SK-N-SH (cell line): ENCODE data around the gene SLIT1. TPM values are rescaled to one million over a fixed set of nuclear protein-coding genes. Genes with fewer than 3 reads are reported as not detected.

Experiments
- CTCF ChIA-PET: fragments of 300-600, 350-600 bp; formaldehyde crosslinking; extraction: SDS; loops from one replicate; lab custom pipeline; 2021; lab: Yijun Ruan, JAX
- POLR2A ChIA-PET: fragments of 350-600 bp; sonication (Branson Sonifier 250); formaldehyde crosslinking; extraction: SDS; loops from one replicate; lab custom pipeline; 2020; ENCODE audit warnings: antibody characterized with exemption, inconsistent platforms; lab: Yijun Ruan, JAX
- DNase-seq: peaks from one replicate; pipeline ENCODE4 v3.0.0; 2012
- H2AFZ ChIP-seq: fragments of 200-600 bp; sonication (generic); 2 replicates; pipeline ENCODE4 v1.8.1; 2016; ENCODE audit warnings: antibody characterized with exemption, mild to moderate bottlenecking, low read depth
- H3F3A ChIP-seq: fragments of 200-600 bp; sonication (generic); replicated peaks from 2 replicates; pipeline ENCODE3; 2016; ENCODE audit warnings: antibody characterized with exemption, mild to moderate bottlenecking; ENCODE audit not compliant: insufficient read depth
- H3K27ac ChIP-seq, 2 experiments: fragments of 200-500 bp in 1 of 2; fragments of 200-600 bp in 1 of 2; sonication (Bioruptor generic) in 1 of 2; sonication (generic), shearing (Covaris generic) in 1 of 2; 2 replicates each; pipeline versions ENCODE4 v1.5.1 to v1.6.1; 2014 to 2016; ENCODE audit warnings: low read depth in 2 of 2, inconsistent platforms in 1 of 2, low read length in 1 of 2, mild to moderate bottlenecking in 1 of 2, mixed read lengths in 1 of 2
- H3K27me3 ChIP-seq: fragments of 200-600 bp; sonication (generic), shearing (Covaris generic); 2 replicates; pipeline ENCODE4 v1.6.1; 2016; ENCODE audit warnings: mixed run types; ENCODE audit not compliant: insufficient read depth
- H3K36me3 ChIP-seq, 2 experiments: fragments of 200-500 bp in 1 of 2; fragments of 200-600 bp in 1 of 2; sonication (Bioruptor generic) in 1 of 2; sonication (generic) in 1 of 2; replicated peaks in 1 of 2; 2 replicates each; pipeline versions ENCODE3 to v1.5.1; 2014 to 2016; ENCODE audit warnings: low read length in 1 of 2, mild to moderate bottlenecking in 1 of 2; ENCODE audit not compliant: insufficient read depth in 2 of 2, control insufficient read depth in 1 of 2
- H3K4me1 ChIP-seq, 2 experiments: fragments of 200-500 bp in 1 of 2; fragments of 200-600 bp in 1 of 2; sonication (Bioruptor generic) in 1 of 2; sonication (generic), shearing (Covaris generic) in 1 of 2; 2 replicates each; pipeline versions ENCODE4 v1.5.1 to v1.6.1; 2014 to 2016; ENCODE audit warnings: low read depth in 1 of 2, low read length in 1 of 2, mixed run types in 1 of 2; ENCODE audit not compliant: insufficient read depth in 2 of 2, control insufficient read depth in 1 of 2
- H3K4me2 ChIP-seq: fragments of 200-600 bp; sonication (generic), shearing (Covaris generic); 2 replicates; pipeline ENCODE4 v1.6.1; 2017; ENCODE audit warnings: mixed run types
- H3K4me3 ChIP-seq, 2 experiments: fragments of 200-500 bp in 1 of 2; fragments of 200-600 bp in 1 of 2; sonication (Bioruptor generic) in 1 of 2; sonication (generic), shearing (Covaris generic) in 1 of 2; 2 replicates each; pipeline versions ENCODE4 v1.5.1 to v1.8.1; 2014 to 2016; ENCODE audit warnings: low read depth in 2 of 2, inconsistent platforms in 1 of 2, low read length in 1 of 2, mild to moderate bottlenecking in 1 of 2, mixed read lengths in 1 of 2, moderate library complexity in 1 of 2
- H3K79me2 ChIP-seq: fragments of 200-600 bp; sonication (generic); 2 replicates; pipeline ENCODE4 v1.8.1; 2017; ENCODE audit warnings: mild to moderate bottlenecking; ENCODE audit not compliant: insufficient read depth
- H3K9ac ChIP-seq: fragments of 200-600 bp; sonication (generic); 2 replicates; pipeline ENCODE4 v1.6.1; 2017; ENCODE audit warnings: mixed run types
- H3K9me2 ChIP-seq: fragments of 200-600 bp; sonication (generic); 2 replicates; pipeline ENCODE4 v1.6.1; 2017; ENCODE audit warnings: mixed run types
- H3K9me3 ChIP-seq: fragments of 200-600 bp; sonication (generic); 2 replicates; pipeline ENCODE4 v1.6.1; 2017; ENCODE audit warnings: mixed run types, mild to moderate bottlenecking, moderate library complexity
- H4K20me1 ChIP-seq: fragments of 200-600 bp; sonication (generic); 2 replicates; pipeline ENCODE4 v1.6.1; 2017; ENCODE audit warnings: mild to moderate bottlenecking, mixed run types; ENCODE audit not compliant: insufficient read depth
- ELF1 ChIP-seq: IDR thresholded peaks from 2 replicates; pipeline ENCODE4 v1.4.0; 2012
- FOSL2 ChIP-seq: IDR thresholded peaks from 2 replicates; pipeline ENCODE4 v1.4.0; 2012; ENCODE audit warnings: low read depth, mild to moderate bottlenecking, moderate library complexity, borderline replicate concordance
- FOXJ3 ChIP-seq: sonication (generic); formaldehyde crosslinking; IDR thresholded peaks from 2 replicates; pipeline ENCODE4 v1.5.1; 2020; ENCODE audit warnings: mild to moderate bottlenecking, missing genetic modification reagents
- FOXM1 ChIP-seq: IDR thresholded peaks from 2 replicates; pipeline ENCODE4 v1.4.0; 2012; ENCODE audit warnings: low read depth, mild to moderate bottlenecking
- GABPA ChIP-seq: IDR thresholded peaks from 2 replicates; pipeline ENCODE4 v1.4.0; 2012; ENCODE audit warnings: low read depth, mild to moderate bottlenecking
- GATA2 ChIP-seq: sonication (generic); formaldehyde crosslinking; IDR thresholded peaks from 2 replicates; pipeline ENCODE4 v1.5.0; 2020; ENCODE audit warnings: mild to moderate bottlenecking, missing genetic modification reagents
- JUND ChIP-seq: IDR thresholded peaks from 2 replicates; pipeline ENCODE4 v1.4.0; 2012
- MEF2A ChIP-seq: IDR thresholded peaks from 2 replicates; pipeline ENCODE4 v1.4.0; 2012; ENCODE audit warnings: low read depth, borderline replicate concordance
- NFIC ChIP-seq: IDR thresholded peaks from 2 replicates; pipeline ENCODE4 v1.4.0; 2012; ENCODE audit warnings: borderline replicate concordance
- RCOR1 ChIP-seq: fragments of 150-350 bp; IDR thresholded peaks from 2 replicates; pipeline ENCODE4 v1.6.1; 2017; ENCODE audit warnings: antibody characterized with exemption, low read length
- RFX5 ChIP-seq: IDR thresholded peaks from 2 replicates; pipeline ENCODE4 v1.6.1; 2012; ENCODE audit warnings: mild to moderate bottlenecking, improper control_type of control experiment, low read length
- SIN3A ChIP-seq: IDR thresholded peaks from 2 replicates; pipeline ENCODE4 v1.6.1; 2012; ENCODE audit warnings: low read depth, mild to moderate bottlenecking, low read length, moderate library complexity, borderline replicate concordance
- TAF1 ChIP-seq: IDR thresholded peaks from 2 replicates; pipeline ENCODE4 v1.6.1; 2012; ENCODE audit warnings: low read depth, mild to moderate bottlenecking, low read length, moderate library complexity, borderline replicate concordance
- TCF12 ChIP-seq: IDR thresholded peaks from 2 replicates; pipeline ENCODE4 v1.4.0; 2012
- TEAD4 ChIP-seq: IDR thresholded peaks from 2 replicates; pipeline ENCODE4 v1.4.0; 2012; ENCODE audit warnings: mild to moderate bottlenecking, borderline replicate concordance; ENCODE audit not compliant: insufficient read depth
- YY1 ChIP-seq: IDR thresholded peaks from 2 replicates; pipeline ENCODE4 v1.4.0; 2012; ENCODE audit warnings: low read depth, mild to moderate bottlenecking
- WGBS: methylation state at CpG from one replicate; pipeline ENCODE4 v1.1.6; 2017; ENCODE audit warnings: low lambda C conversion rate; 5-methylcytosine and 5-hydroxymethylcytosine counted together
- polyA plus RNA-seq, 3 experiments: library from polyadenylated mRNA; depleted of rRNA; stranded (reverse); fragments of >200 nt; gene quantifications; 2 replicates each; pipeline ENCODE4 v1.2.3, GENCODE V29; 2012
- TF ChIP-seq, protein P1 (sequence below): IDR thresholded peaks from 2 replicates; pipeline ENCODE4; 2012
- TF ChIP-seq, protein P2 (sequence below): IDR thresholded peaks from 2 replicates; pipeline ENCODE4 v1.4.0; 2012; ENCODE audit warnings: low read depth, borderline replicate concordance
- TF ChIP-seq, protein P3 (sequence below): IDR thresholded peaks from 2 replicates; pipeline ENCODE4 v1.4.0; 2012; ENCODE audit warnings: low read depth, borderline replicate concordance

SLIT1 gene
- polyA plus RNA-seq, 1 of the 3 experiments (the other 2 are of a cell fraction): 0.05 TPM

DNA sequence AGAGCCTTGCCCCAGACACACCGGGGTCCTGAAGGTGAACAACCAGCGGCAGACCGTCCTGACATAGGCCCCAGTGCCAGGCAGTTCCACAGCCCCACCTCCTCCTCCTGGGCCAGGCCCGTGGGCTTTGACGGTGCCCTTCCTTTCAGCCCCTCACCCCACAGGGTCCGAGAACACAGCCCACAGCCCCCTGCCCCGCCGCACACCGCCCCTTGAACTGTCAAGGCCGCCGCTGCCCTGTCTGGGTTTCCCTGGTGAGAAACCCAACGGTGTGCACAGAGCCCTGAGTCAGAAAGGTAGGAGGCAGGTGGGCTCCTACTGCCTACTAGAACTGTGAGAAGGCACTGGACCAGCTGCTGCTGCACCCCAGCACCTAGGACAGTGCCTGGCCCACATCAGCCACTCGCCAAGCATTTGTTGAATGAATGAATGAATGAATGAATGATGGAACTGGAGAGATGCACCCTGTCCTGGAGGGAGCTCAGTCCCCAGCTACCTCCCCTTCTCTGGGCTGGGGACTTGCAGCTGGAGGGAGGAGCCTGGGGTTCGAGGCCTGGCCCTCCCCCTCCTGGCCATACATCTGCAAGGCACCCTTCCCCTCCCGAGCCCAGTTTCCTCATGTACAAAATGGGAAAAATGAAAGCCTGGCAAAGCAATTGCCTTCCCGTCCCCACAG is 117.9 kb downstream of the SLIT1 start (continued):
- TF ChIP-seq FOSL2 (no peak), FOXJ3 (CRISPR knock-in tag) (no peak), SIN3A (no peak), GABPA (no peak), TCF12 (no peak), FOXM1 (no peak), NFIC (no peak)

DNA sequence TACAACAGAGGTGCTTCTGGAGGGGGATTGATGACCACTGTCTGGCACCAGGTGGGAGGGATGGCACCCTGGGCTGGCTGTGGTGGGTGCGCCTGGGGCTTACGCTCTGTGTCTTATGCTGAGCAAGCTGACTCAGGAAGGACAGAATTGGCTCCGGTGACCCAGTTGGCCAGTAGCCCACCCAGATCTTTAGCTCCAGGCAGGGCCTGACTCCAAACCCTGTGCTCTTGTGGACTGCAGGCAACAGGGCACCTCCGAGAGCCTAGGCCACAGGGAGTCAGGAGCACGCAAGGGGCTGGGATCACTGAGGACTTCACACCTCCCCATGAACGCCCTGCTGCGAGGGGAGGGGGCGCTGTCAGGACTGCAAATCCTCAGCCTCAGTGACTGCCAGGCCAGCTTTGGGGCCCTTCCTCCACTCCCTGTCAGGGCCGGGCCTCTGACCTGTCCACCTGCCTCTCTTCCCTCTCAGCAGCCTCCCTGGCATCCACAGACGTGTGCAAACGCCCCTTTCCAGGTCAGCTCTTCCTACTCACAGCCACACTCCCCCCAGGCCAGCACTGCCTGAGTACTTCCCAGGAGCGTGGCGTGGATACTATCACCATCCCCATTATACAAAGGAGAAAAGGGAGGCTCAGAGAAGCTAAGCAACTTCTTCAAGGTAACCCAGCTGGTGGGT is 118.7 kb downstream of the SLIT1 start:
- Histone ChIP-seq H3K27ac (no peak overlapping the region), H3K9me2 (no peaks in the 10 kb centered on the region), H3K4me3 (no peak overlapping the region), H3K4me2 (no peak overlapping the region), H3K4me1 (no peaks in the 10 kb centered on the region; a peak in 1 of 4 replicates), H3K9me3 (no peaks in the 10 kb centered on the region), H4K20me1 (no peaks in the 10 kb centered on the region), H3K27me3 (peaks cover 2% of the 10 kb centered on the region; the same call in 1 of the 2 replicates), H2AFZ (no peak overlapping the region), H3K79me2 (no peaks in the 10 kb centered on the region), H3F3A (no peaks in the 10 kb centered on the region), H3K36me3 (no peaks in the 10 kb centered on the region), H3K9ac (no peak overlapping the region)
- no peak for DNase-seq
- WGBS: 25% methylated on average over 4 of the region's 13 CpGs
- ChIA-PET POLR2A (no interaction called here), CTCF (interaction anchor here (0.9 to 21.7 kb wide), 10 partner anchors 10 to 426 kb away, joined by 3 to 894 read pairs (median 4); no protein-coding TSS in a partner anchor)
- no peak for TF ChIP-seq GABPA
- no peak for TF ChIP-seq MEF2A
- TF ChIP-seq TAF1: no peak
- no peak for TF ChIP-seq RCOR1
- no peak for TF ChIP-seq ELF1
- no peak for TF ChIP-seq SIN3A
- no peak for TF ChIP-seq TEAD4
- TF ChIP-seq FOXM1: no peak
- TF ChIP-seq, protein P1, sequence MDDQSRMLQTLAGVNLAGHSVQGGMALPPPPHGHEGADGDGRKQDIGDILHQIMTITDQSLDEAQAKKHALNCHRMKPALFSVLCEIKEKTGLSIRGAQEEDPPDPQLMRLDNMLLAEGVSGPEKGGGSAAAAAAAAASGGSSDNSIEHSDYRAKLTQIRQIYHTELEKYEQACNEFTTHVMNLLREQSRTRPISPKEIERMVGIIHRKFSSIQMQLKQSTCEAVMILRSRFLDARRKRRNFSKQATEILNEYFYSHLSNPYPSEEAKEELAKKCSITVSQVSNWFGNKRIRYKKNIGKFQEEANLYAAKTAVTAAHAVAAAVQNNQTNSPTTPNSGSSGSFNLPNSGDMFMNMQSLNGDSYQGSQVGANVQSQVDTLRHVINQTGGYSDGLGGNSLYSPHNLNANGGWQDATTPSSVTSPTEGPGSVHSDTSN: no peak
- TF ChIP-seq JUND: no peak
- no peak for TF ChIP-seq YY1
- no peak for TF ChIP-seq RFX5
- TF ChIP-seq, protein P2, sequence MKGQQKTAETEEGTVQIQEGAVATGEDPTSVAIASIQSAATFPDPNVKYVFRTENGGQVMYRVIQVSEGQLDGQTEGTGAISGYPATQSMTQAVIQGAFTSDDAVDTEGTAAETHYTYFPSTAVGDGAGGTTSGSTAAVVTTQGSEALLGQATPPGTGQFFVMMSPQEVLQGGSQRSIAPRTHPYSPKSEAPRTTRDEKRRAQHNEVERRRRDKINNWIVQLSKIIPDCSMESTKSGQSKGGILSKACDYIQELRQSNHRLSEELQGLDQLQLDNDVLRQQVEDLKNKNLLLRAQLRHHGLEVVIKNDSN: no peak
- TF ChIP-seq, protein P3, sequence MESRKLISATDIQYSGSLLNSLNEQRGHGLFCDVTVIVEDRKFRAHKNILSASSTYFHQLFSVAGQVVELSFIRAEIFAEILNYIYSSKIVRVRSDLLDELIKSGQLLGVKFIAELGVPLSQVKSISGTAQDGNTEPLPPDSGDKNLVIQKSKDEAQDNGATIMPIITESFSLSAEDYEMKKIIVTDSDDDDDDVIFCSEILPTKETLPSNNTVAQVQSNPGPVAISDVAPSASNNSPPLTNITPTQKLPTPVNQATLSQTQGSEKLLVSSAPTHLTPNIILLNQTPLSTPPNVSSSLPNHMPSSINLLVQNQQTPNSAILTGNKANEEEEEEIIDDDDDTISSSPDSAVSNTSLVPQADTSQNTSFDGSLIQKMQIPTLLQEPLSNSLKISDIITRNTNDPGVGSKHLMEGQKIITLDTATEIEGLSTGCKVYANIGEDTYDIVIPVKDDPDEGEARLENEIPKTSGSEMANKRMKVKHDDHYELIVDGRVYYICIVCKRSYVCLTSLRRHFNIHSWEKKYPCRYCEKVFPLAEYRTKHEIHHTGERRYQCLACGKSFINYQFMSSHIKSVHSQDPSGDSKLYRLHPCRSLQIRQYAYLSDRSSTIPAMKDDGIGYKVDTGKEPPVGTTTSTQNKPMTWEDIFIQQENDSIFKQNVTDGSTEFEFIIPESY: no peak
- TF ChIP-seq GATA2 (CRISPR knock-in tag): no peak
